HepG2 (cell line): ENCODE measurements around the gene RALY. TPM values are rescaled to one million over a fixed set of nuclear protein-coding genes. Genes with fewer than 3 reads are reported as not detected.

ENCODE experiments used
- AHR ChIP-seq: IDR thresholded peaks from 2 replicates; pipeline ENCODE4 v1.6.1; 2018; ENCODE audit warnings: missing genetic modification reagents, missing compliant biosample characterization
- CBX1 ChIP-seq: IDR thresholded peaks from one replicate; pipeline ENCODE4 v1.6.1; 2016; ENCODE audit warnings: antibody characterized with exemption, low read depth
- CENPT ChIP-seq: sonication (generic); formaldehyde crosslinking; IDR thresholded peaks from 2 replicates; pipeline ENCODE4 v1.8.0; 2022; ENCODE audit warnings: low read depth, mild to moderate bottlenecking, moderate library complexity, missing genetic modification reagents
- CHD4 ChIP-seq: fragments of 200-600 bp; sonication (generic); IDR thresholded peaks from 2 replicates; pipeline ENCODE4 v1.7.0; 2017; ENCODE audit warnings: mild to moderate bottlenecking, low read length, borderline replicate concordance
- DRAP1 ChIP-seq: IDR thresholded peaks from 2 replicates; pipeline ENCODE4 v1.6.1; 2016; ENCODE audit warnings: missing genetic modification reagents, missing compliant biosample characterization
- GATAD2A ChIP-seq: IDR thresholded peaks from 2 replicates; pipeline ENCODE4 v1.6.1; 2016
- HCFC1 ChIP-seq: fragments of 150-350 bp; IDR thresholded peaks from 2 replicates; pipeline ENCODE4 v1.6.1; 2014; ENCODE audit warnings: low read depth, low read length
- HMGA1 ChIP-seq: sonication (generic); formaldehyde crosslinking; conservative IDR thresholded peaks from 2 replicates; pipeline ENCODE4 v1.4.0; 2020; ENCODE audit warnings: missing genetic modification reagents
- HOXD1 ChIP-seq: sonication (generic); formaldehyde crosslinking; IDR thresholded peaks from 2 replicates; pipeline ENCODE4 v1.5.0; 2020; ENCODE audit warnings: missing genetic modification reagents
- IKZF5 ChIP-seq: IDR thresholded peaks from 2 replicates; pipeline ENCODE4 v1.6.1; 2018; ENCODE audit warnings: missing genetic modification reagents, mild to moderate bottlenecking, missing compliant biosample characterization
- JUNB ChIP-seq: sonication (generic); formaldehyde crosslinking; IDR thresholded peaks from 2 replicates; pipeline ENCODE4 v1.8.0; 2022; ENCODE audit warnings: missing genetic modification reagents, mild to moderate bottlenecking, borderline replicate concordance
- KMT2B ChIP-seq: IDR thresholded peaks from 2 replicates; pipeline ENCODE4 v1.6.1; 2016; ENCODE audit warnings: missing genetic modification reagents, missing compliant biosample characterization
- NAIF1 ChIP-seq: sonication (generic); formaldehyde crosslinking; IDR thresholded peaks from 2 replicates; pipeline ENCODE4 v1.5.0; 2020; ENCODE audit warnings: mild to moderate bottlenecking, missing genetic modification reagents, borderline replicate concordance
- NONO ChIP-seq, 2 experiments: fragments of 450-650 bp in 1 of 2; sonication (generic) in 1 of 2; formaldehyde crosslinking in 1 of 2; IDR thresholded peaks in 1 of 2; conservative IDR thresholded peaks in 1 of 2; 2 replicates each; pipeline versions ENCODE4 v1.6.1 to v1.8.0; 2017 to 2022; ENCODE audit warnings: mild to moderate bottlenecking in 1 of 2, missing genetic modification reagents in 1 of 2, moderate library complexity in 1 of 2
- PLRG1 ChIP-seq: fragments of 450-650 bp; conservative IDR thresholded peaks from 2 replicates; pipeline ENCODE4 v1.6.1; 2016
- RBFOX2 ChIP-seq: fragments of 200-400 bp; formaldehyde crosslinking; IDR thresholded peaks from 2 replicates; pipeline ENCODE4 v1.6.1; 2017; ENCODE audit warnings: low read depth, mild to moderate bottlenecking, low read length
- RFX3 ChIP-seq: IDR thresholded peaks from 2 replicates; pipeline ENCODE4 v1.6.1; 2016; ENCODE audit warnings: missing biosample characterization, missing genetic modification reagents
- SPEN ChIP-seq: sonication (generic); formaldehyde crosslinking; IDR thresholded peaks from 2 replicates; pipeline ENCODE4 v1.5.1; 2020; ENCODE audit warnings: low read depth, mild to moderate bottlenecking, missing genetic modification reagents
- TAF15 ChIP-seq: fragments of 200-400 bp; formaldehyde crosslinking; IDR thresholded peaks from one replicate; pipeline ENCODE4 v1.6.1; 2018; ENCODE audit warnings: mild to moderate bottlenecking, low read depth, low read length; ENCODE audit not compliant: poor library complexity, severe bottlenecking
- TGIF2 ChIP-seq: IDR thresholded peaks from 2 replicates; pipeline ENCODE4 v1.6.1; 2016; ENCODE audit warnings: control low read depth, missing compliant biosample characterization
- TRIM22 ChIP-seq: fragments of 450-650 bp; IDR thresholded peaks from 2 replicates; pipeline ENCODE4 v1.6.1; 2017
- ZBTB34 ChIP-seq: sonication (generic); formaldehyde crosslinking; IDR thresholded peaks from 2 replicates; pipeline ENCODE4 v1.8.0; 2022; ENCODE audit warnings: mild to moderate bottlenecking, missing genetic modification reagents
- ZNF207 ChIP-seq: fragments of 450-650 bp; IDR thresholded peaks from 2 replicates; pipeline ENCODE4 v1.6.1; 2016; ENCODE audit warnings: antibody characterized with exemption, borderline replicate concordance
- ZNF280B ChIP-seq: sonication (generic); formaldehyde crosslinking; IDR thresholded peaks from 2 replicates; pipeline ENCODE4 v1.5.0; 2020; ENCODE audit warnings: missing genetic modification reagents, mild to moderate bottlenecking, borderline replicate concordance
- ZNF430 ChIP-seq: sonication (generic); formaldehyde crosslinking; IDR thresholded peaks from 2 replicates; pipeline ENCODE4 v1.9.0; 2021; ENCODE audit warnings: mild to moderate bottlenecking, missing genetic modification reagents
- ZNF678 ChIP-seq: sonication (generic); formaldehyde crosslinking; IDR thresholded peaks from 2 replicates; pipeline ENCODE4 v1.4.0; 2020; ENCODE audit warnings: mild to moderate bottlenecking, missing genetic modification reagents
- polyA plus RNA-seq, 8 experiments: library from polyadenylated mRNA; depleted of rRNA in 3 of 8; stranded (reverse) in 7 of 8; unstranded in 1 of 8; fragments of >200 nt; fragmentation: Illumina TruSeq in 4 of 8; extraction: Trizol in 4 of 8; gene quantifications; 2 replicates each; pipeline versions ENCODE4 v1.2.1 to v1.2.3, GENCODE V29; 2011 to 2016; ENCODE audit warnings: low read depth in 4 of 8, missing spikeins in 1 of 8, mixed read lengths in 1 of 8; ENCODE audit not compliant: insufficient read depth in 1 of 8
- total RNA-seq, 5 experiments: library from RNA; depleted of rRNA; stranded (reverse); fragments of >200 nt; fragmentation: Illumina TruSeq; extraction: Trizol; gene quantifications; 2 replicates each; pipeline ENCODE4 v1.2.3, GENCODE V29; 2016; ENCODE audit warnings: low read depth in 1 of 5

The RALY gene
- total and polyA plus RNA-seq, 2 of the 13 experiments (the other 11 are each of a cell fraction or from before 2014, with no cell fraction given): 178 to 186 TPM

GRCh38 chr20:33994222-33994913 is 657 bp downstream of the RALY start (continued):
- TF ChIP-seq IKZF5 (CRISPR knock-in tag): no peak
- no peak; the same call in 1 of the 2 replicates for TF ChIP-seq HCFC1
- TF ChIP-seq ZNF678 (CRISPR knock-in tag): 0 out of 2 replicates have a peak, but pooled peaks have one; percentile 19
- TF ChIP-seq CBX1: no peak
- no peak for TF ChIP-seq PLRG1
- no peak for TF ChIP-seq JUNB
- peak; percentile 59 for TF ChIP-seq SPEN (CRISPR knock-in tag)
- TF ChIP-seq ZNF280B: peak; percentile 45; the same call in 1 of the 2 replicates
- TF ChIP-seq NONO (IDR thresholded peaks at IDR 0.05): no peak
- TF ChIP-seq NONO (CRISPR knock-in tag; conservative IDR thresholded peaks at IDR 0.05): peak; percentile 69
- no peak; the same call in 1 of the 2 replicates for TF ChIP-seq GATAD2A
- no peak for TF ChIP-seq HMGA1 (CRISPR knock-in tag)
- no peak for TF ChIP-seq ZNF207
- no peak for TF ChIP-seq RFX3 (CRISPR knock-in tag)
- peak; percentile 87 for TF ChIP-seq DRAP1 (CRISPR knock-in tag)
- peak; percentile 65 for TF ChIP-seq HOXD1 (CRISPR knock-in tag)
- peak; percentile 84; the same call in 1 of the 2 replicates for TF ChIP-seq KMT2B (CRISPR knock-in tag)
- peak; percentile 95 for TF ChIP-seq TAF15
- TF ChIP-seq CHD4: no peak
- peak; percentile 87 for TF ChIP-seq RBFOX2
- TF ChIP-seq NAIF1 (CRISPR knock-in tag): peak; percentile 76; the same call in 1 of the 2 replicates
- no peak for TF ChIP-seq AHR
- no peak for TF ChIP-seq CENPT (CRISPR knock-in tag)
- 0 out of 2 replicates have a peak, but pooled peaks have one; percentile 76 for TF ChIP-seq ZBTB34 (CRISPR knock-in tag)
- no peak for TF ChIP-seq TRIM22
- TF ChIP-seq TGIF2 (CRISPR knock-in tag): peak; percentile 65; the same call in 1 of the 2 replicates
- TF ChIP-seq ZNF430: no peak; the same call in 1 of the 2 replicates
